IPS-18c (cell line): Measurements from ENCODE around the gene HNRNPA1.
"Not testable (repeated sequence)": the region's sequence is repeated elsewhere in the genome, so short reads cannot be mapped to it uniquely, and the experiment has no call there.

ENCODE experiments used
- H3K4me3 ChIP-seq: 2 replicates; pipeline ENCODE4 v1.7.0; 2013; ENCODE audit warnings: low read depth, mild to moderate bottlenecking, low read length, moderate library complexity; ENCODE audit not compliant: insufficient read depth
- H3K9me3 ChIP-seq: one replicate; pipeline ENCODE4 v1.6.1; 2013; ENCODE audit warnings: mild to moderate bottlenecking, low read length, moderate library complexity; ENCODE audit not compliant: control insufficient read depth, insufficient read depth

HNRNPA1 gene

GRCh38 chr12:54280468-54281260 lies at the start of gene HNRNPA1:
TSS of gene HNRNPA1 (plus strand) at chr12:54280726. CDS start at chr12:54280808, 82 bp downstream.
- H3K9me3 ChIP-seq: no peaks in the 10 kb centered on the region

GRCh38 chr12:54231269-54231668 lies 49.3 kb upstream of the HNRNPA1 start:
- not testable (repeated sequence) for H3K4me3 ChIP-seq, H3K9me3 ChIP-seq

More at GRCh38 chr12:54280468-54281260, at the start of gene HNRNPA1:
- H3K4me3 ChIP-seq: peak within 1 kb of the TSS; percentile 90

- no peaks in the 10 kb centered on the region for H3K9me3 ChIP-seq
Measured at GRCh38 chr12:54232790-54233189, 47.7 kb upstream of the HNRNPA1 start.

GRCh38 chr12:54238531-54238930 lies 42.0 kb upstream of the HNRNPA1 start:
- H3K4me3 ChIP-seq: no peak overlapping the region
- H3K9me3 ChIP-seq: no peaks in the 10 kb centered on the region

More at GRCh38 chr12:54232790-54233189, 47.7 kb upstream of the HNRNPA1 start:
- no peak overlapping the region for H3K4me3 ChIP-seq

- H3K9me3 ChIP-seq: no peaks in the 10 kb centered on the region
- no peak overlapping the region for H3K4me3 ChIP-seq
Measured at GRCh38 chr12:54239620-54240019, 40.9 kb upstream of the HNRNPA1 start.

- H3K9me3 ChIP-seq: no peaks in the 10 kb centered on the region
- H3K4me3 ChIP-seq: no peak overlapping the region
Measured at GRCh38 chr12:54240129-54240528, 40.4 kb upstream of the HNRNPA1 start.

- Histone ChIP-seq H3K4me3 (no peak overlapping the region), H3K9me3 (no peaks in the 10 kb centered on the region)
Measured at GRCh38 chr12:54240971-54241588, 39.4 kb upstream of the HNRNPA1 start.

GRCh38 chr12:54246011-54246641 lies 34.4 kb upstream of the HNRNPA1 start:
- no peaks in the 10 kb centered on the region for H3K9me3 ChIP-seq
- no peak overlapping the region for H3K4me3 ChIP-seq

- Histone ChIP-seq H3K9me3 (no peaks in the 10 kb centered on the region), H3K4me3 (no peak overlapping the region)
Measured at GRCh38 chr12:54249489-54249888, 31.0 kb upstream of the HNRNPA1 start.

- no peak overlapping the region for H3K4me3 ChIP-seq
- peaks cover 3% of the 10 kb centered on the region for H3K9me3 ChIP-seq
Measured at GRCh38 chr12:54251667-54252284, 28.8 kb upstream of the HNRNPA1 start.

- Histone ChIP-seq H3K9me3 (peaks cover 3% of the 10 kb centered on the region), H3K4me3 (no peak overlapping the region)
Measured at GRCh38 chr12:54253240-54253639, 27.3 kb upstream of the HNRNPA1 start.

GRCh38 chr12:54257332-54257731 lies 23.2 kb upstream of the HNRNPA1 start:
- Histone ChIP-seq H3K4me3 (no peak overlapping the region), H3K9me3 (peaks cover 3% of the 10 kb centered on the region)

- Histone ChIP-seq H3K9me3 (peaks cover 3% of the 10 kb centered on the region), H3K4me3 (no peak overlapping the region)
Measured at GRCh38 chr12:54258201-54258681, 22.3 kb upstream of the HNRNPA1 start.

GRCh38 chr12:54259194-54260011 lies 21.1 kb upstream of the HNRNPA1 start:
- H3K4me3 ChIP-seq: peak overlapping the region; percentile 54
- peaks cover 3% of the 10 kb centered on the region for H3K9me3 ChIP-seq

GRCh38 chr12:54261815-54262402 lies 18.6 kb upstream of the HNRNPA1 start:
- Histone ChIP-seq H3K9me3 (no peaks in the 10 kb centered on the region), H3K4me3 (no peak overlapping the region)

- H3K9me3 ChIP-seq: no peaks in the 10 kb centered on the region
- H3K4me3 ChIP-seq: no peak overlapping the region
Measured at GRCh38 chr12:54262403-54262925, 18.1 kb upstream of the HNRNPA1 start.
